ENCODE results near the gene MYO6.

Gene MYO6

DNA sequence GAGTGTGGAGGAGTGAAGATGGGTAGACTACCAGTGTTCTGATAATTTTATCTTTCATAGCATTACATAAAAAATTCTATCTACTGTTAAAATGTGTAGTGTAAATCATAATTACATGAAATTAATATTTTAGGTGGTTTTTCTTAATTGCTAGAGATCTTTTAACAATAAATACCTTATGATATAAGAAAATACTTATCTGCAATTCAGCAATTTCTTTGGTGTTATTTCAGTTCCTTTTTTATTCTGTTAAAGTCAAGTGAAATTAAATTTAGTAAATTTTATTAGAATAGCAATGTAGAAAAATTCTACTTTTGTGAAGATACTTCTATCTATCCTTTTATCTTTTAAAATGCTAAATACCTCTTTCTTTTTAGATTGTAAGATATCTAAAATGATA is 219.1 kb downstream of the MYO6 start:
- DNase-seq, result no peak

Data from NCI-H2081 treated with DMSO at 0.1 percent for 48 hours (cell line).